ENCODE results near the gene ATP13A3.

Gene ATP13A3

DNA sequence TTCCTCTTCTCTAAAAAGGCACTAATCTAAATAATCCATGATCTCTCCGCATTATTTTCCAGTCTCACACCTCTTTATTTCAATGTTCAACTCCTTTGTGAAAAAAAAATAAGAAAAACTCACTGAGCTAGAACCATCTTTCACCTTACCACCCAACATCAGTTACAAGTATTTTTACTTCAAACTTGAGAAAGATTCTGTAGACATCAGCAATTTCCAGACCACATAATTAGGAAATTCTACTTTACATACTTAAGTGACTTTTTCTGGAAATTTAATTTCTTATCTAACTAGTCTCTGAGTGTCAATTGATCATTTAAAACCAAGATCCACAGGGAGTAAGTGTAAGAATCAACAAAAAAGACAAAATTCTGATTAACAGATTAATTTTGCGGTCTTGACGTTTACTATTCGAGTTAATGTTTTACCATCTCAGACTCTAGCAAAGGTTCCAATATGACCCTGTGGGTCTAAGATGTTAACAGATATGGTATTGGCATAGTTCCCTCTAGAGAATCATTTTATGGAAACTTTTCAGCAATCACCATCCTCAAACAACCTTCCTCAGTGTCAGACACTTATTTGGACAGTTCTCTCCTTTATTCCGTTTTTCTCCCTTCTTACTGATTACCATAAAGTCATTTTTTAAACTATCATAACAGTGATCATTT, 5.1 kb downstream of the ATP13A3 start:
- in situ Hi-C loops (cut with HindIII; ENCODE audit: low sequenced_read_pairs), result no loop called here

DNA sequence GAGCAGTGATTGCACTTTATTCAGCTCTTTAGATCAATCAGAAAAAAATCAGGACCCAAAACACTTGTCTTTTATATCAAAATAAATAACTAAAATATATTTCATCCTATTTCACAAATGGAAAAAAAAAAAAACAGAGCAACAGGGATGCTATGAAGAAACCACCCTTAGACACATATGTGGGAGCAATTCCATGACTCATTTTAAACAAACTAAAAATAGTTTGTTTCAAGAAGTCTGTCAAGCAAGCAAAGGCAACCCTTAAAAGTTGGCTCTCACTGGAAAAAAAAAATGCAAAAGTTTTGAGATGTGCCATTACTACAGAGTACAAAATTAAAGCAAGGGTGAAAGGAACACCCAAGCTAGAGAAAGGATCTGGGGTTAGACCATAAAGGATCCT, 5.7 kb downstream of the ATP13A3 start:
- in situ Hi-C loops (cut with HindIII; ENCODE audit: low sequenced_read_pairs), result no loop called here

DNA sequence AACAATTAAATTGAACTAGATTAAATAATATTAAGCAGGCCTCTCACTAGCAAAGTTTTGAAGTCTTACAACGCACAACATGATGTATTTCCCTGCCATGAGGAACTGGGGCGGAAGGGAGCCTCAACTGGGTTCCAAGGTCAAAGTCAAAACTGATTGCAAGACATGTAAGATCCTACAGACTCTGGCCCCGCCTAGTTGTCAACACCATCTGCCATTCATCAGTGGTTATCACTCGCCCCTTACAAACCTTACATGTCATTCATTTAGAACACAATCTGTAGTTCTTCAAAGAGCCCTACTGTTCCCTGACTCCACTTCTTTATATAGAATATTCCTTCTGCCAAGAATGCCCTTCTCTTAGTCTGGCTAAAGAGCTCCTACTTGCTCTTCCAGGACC, 10.0 kb downstream of the ATP13A3 start:
- in situ Hi-C loops (cut with HindIII; ENCODE audit: low sequenced_read_pairs), result no loop called here

- in situ Hi-C loops (cut with HindIII; ENCODE audit: low sequenced_read_pairs), result no loop called here
Observed at GRCh38 chr3:194475978-194476377, 10.8 kb downstream of the ATP13A3 start.

DNA sequence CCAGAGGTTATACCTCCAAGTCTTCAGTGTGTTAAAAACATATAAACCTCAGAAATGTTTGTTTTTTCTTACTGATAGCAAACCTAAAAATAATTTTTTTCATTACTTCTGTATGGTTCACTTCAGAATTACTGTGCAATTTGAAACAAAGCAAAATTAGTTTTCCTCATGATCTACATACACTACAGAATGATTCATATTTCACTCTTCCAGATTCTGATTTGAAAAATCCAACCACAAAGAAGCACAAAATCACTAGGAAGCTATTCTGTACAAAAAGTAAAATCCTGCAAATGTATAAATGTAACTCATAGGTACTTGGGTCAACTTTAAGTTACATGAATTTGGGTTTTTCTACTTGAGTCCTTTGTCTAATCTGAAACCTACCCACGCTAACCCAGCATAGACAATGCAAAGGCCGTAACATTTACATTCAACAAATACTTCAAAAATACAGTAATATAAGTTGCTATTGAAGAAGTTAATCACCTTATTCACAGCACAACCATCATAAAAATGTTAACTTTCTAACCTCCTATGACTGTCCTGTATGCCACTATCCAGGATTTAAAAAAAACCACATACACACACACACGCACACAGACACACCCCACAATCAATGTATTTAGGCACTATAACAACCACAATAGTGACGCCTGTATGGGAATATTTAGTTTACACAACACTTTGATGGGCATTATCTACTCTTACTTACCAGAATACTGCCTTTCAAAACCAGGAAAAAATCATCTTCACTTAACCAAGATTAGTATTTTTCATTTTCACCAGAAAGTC, 11.5 kb downstream of the ATP13A3 start:
- in situ Hi-C loops (cut with HindIII; ENCODE audit: low sequenced_read_pairs), result no loop called here

GRCh38 chr3:194474675-194475074, 12.1 kb downstream of the ATP13A3 start:
- in situ Hi-C loops (cut with HindIII; ENCODE audit: low sequenced_read_pairs), result no loop called here

DNA sequence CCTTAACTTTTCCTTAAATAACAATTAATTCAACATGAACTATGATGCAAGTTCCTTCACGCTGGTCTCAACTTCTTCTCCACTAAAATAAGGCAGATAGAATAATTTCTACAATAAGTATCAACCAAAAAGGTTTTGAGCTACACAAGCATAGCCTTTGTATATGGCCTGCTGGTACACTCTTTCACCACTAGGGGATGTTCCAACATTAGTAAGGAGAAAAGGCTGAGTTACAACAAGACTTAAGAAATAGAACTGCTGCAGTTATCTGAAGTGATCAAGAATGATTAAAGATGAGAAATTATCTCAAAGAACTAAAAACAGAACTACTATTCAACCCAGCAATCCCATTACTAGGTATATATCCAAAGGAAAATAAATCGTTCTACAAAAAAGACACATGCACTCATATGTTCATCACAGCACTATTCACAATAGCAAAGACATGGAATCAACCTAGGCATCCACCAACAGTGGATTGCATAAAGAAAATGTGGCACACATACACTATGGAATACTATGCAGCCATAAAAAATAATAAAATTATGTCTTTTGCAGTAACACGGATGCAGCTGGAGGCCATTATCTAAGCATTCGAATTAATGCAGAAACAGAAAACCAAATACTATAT, 14.4 kb downstream of the ATP13A3 start:
- in situ Hi-C loops (cut with HindIII; ENCODE audit: low sequenced_read_pairs), result no loop called here

- in situ Hi-C loops (cut with HindIII; ENCODE audit: low sequenced_read_pairs), result no loop called here
Observed at GRCh38 chr3:194471863-194472262, 14.9 kb downstream of the ATP13A3 start.

DNA sequence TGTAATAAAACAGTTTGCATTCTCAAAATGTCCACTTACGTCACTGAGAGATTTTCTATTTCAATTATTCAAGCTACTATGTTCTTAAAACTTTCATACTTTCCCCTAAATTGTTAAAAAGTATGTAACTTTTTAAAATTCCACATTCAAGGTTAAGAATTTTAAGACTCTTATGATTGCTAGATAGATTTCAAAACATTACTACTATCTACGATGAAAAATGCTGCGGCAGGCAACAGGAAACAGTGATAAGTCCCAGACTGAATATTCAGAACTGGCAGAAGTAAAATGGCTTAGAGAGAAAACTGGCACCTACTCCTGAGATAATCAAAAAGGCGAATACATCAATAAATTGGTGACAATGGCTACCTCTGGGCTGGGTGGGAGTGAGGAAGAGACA, 16.2 kb downstream of the ATP13A3 start:
- in situ Hi-C loops (cut with HindIII; ENCODE audit: low sequenced_read_pairs), result no loop called here

GRCh38 chr3:194469977-194470376, 16.8 kb downstream of the ATP13A3 start:
- in situ Hi-C loops (cut with HindIII; ENCODE audit: low sequenced_read_pairs), result no loop called here

DNA sequence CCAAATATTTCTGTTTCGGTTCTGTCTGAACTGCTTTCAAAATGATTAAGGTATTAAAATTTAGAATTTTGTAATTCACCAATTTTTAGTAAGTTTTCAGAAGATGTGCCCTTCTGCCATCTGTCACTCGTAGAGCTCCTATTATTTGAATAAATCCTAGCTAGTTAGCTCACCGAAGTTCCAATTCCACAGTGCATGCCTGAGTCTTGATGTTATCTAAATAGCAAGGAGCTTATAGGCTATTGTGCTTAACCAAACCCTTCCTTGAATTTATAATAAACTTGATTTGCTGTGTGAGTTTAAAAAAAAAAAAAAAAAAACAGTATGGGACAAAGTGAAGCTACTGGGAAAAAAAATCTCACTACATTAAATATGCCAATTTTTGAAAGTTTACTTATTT, 18.7 kb downstream of the ATP13A3 start:
- in situ Hi-C loops (cut with HindIII; ENCODE audit: low sequenced_read_pairs), result no loop called here

DNA sequence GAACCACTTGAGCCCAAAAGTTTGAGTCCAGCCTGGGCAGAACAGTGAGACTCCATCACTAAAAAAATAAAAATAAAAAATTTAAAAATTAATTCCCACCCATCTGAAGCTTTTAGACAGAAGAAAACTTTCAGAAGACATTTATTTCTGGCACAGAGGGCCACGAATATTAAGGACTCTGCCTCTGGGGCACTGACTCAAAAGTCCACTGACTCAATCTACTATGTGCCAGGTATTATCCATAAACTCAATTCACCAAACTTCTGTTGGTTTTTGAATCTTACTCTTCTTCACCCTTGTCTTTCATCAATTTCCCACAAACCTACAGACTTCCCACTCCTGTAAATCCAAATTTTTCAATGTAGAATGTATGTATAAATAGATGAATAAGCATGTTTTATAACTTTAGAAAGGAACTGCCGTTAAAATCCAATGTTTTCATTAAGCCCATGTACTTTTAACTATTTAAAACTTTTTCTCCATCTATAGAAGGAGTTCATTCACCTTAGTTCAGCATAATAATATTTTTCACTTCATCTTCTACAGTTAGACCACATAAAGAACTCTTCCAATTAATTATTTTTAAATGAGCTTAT, 19.9 kb downstream of the ATP13A3 start:
- in situ Hi-C loops (cut with HindIII; ENCODE audit: low sequenced_read_pairs), result no loop called here

DNA sequence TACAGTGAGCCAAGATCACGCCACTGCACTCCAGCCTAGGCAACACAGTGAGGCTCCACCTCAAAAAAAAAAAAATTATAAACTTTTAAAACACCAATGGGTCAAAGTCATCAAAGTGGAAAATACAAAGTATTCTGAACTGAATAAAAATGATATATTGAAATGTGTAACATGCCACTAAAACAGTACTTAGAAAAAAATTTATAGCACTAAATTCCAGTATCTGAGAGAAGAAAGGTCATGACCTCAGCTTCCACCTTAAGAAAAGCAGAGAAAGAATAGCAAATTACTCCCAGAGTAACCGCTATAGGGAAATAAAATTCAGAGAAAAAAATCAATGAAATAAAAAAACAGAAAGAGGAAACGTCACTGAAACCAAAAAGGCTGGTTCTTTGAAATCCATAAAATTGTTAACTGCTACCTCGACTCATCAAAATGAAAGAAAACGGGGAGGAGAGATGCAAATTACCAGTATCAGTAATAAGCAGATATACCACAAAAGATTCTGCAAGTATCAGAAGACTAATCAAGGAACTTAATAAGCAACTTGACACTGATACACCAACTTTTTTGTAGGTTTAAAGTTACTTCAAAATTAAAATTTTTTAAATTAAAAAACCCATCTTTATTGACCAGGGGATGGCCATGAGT, 20.8 kb downstream of the ATP13A3 start:
- in situ Hi-C loops (cut with HindIII; ENCODE audit: low sequenced_read_pairs), result no loop called here

DNA sequence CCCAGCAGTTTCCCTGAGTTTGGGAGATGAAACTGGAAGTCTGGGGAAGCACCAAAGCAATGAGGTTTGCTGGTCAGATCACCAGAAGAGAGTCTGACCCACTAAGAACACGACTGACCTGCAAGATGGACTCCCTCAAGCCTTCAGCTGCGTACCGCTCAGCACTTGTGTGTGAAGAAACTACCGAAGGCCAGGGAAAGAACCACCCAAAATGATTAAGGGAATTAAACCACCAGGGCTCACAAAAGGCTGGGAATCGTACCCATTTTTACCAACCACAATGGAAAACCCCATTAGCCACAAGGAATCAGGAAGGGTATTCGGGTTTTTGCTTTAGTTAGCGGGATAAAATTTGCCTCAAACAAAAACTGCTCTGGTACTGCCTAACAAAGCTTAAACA, 21.6 kb downstream of the ATP13A3 start:
- in situ Hi-C loops (cut with HindIII; ENCODE audit: low sequenced_read_pairs), result no loop called here

DNA sequence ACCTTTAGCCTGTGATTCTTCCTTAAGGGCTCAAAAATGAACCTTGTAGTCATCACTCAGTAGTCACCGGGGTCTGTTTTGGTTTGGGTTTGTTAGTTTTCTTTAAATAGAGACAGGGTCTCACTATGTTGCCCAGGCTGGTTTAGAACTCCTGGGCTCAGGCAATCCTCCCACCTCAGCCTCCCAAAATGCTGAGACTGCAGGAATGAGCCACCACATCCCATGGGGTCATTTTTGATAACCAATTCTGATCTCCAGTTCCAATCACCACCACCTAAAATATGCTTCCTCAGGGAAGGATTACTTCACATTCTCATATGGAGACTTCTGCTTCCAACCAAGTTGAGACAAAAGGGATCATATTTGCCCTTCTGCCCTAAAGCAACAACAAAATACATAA, 22.1 kb downstream of the ATP13A3 start:
- in situ Hi-C loops (cut with HindIII; ENCODE audit: low sequenced_read_pairs), result no loop called here

GRCh38 chr3:194462936-194463335, 23.9 kb downstream of the ATP13A3 start:
- in situ Hi-C loops (cut with HindIII; ENCODE audit: low sequenced_read_pairs), result no loop called here

- in situ Hi-C loops (cut with HindIII; ENCODE audit: low sequenced_read_pairs), result no loop called here
Observed at GRCh38 chr3:194460566-194460965, 26.2 kb downstream of the ATP13A3 start.

GRCh38 chr3:194458131-194458530, 28.7 kb downstream of the ATP13A3 start:
- in situ Hi-C loops (cut with HindIII; ENCODE audit: low sequenced_read_pairs), result loop anchor here (5.0 kb wide), 1 partner anchor 49 kb away; no protein-coding TSS in a partner anchor

DNA sequence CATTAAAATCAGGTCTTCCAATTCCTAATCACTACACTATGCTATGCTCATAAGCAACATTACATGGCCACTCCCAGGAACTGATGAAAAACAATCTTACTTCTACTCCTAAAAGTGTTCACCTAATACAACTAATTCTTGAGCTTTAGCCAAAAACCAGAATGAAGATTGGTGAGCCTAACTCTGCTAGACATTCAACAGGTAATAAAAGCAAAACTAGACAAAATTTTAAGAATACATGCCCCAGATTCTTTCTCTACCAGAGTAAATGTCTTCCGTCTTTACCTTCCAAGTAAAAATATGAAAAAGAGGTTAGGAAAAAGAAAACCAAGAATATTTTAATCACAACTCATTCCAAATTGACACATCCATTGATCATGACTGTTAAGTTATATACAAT, 31.3 kb downstream of the ATP13A3 start:
- in situ Hi-C loops (cut with HindIII; ENCODE audit: low sequenced_read_pairs), result loop anchor here (5.0 kb wide), 1 partner anchor 52 kb away; no protein-coding TSS in a partner anchor

GRCh38 chr3:194450341-194450740, 36.5 kb downstream of the ATP13A3 start:
- in situ Hi-C loops (cut with HindIII; ENCODE audit: low sequenced_read_pairs), result no loop called here

GRCh38 chr3:194449913-194450312, 36.9 kb downstream of the ATP13A3 start:
- in situ Hi-C loops (cut with HindIII; ENCODE audit: low sequenced_read_pairs), result no loop called here
